Fibroblast of mammary gland (primary cell): Measurements from ENCODE around the gene ACP1.

Source experiments
- DNase-seq: peaks from one replicate; pipeline ENCODE4 v3.0.0-alpha.2; 2010; ENCODE audit warnings: low read depth
- H3K4me3 ChIP-seq: 2 replicates; pipeline ENCODE4 v1.5.1; 2011; ENCODE audit warnings: low read depth, mild to moderate bottlenecking, low read length, moderate library complexity; ENCODE audit not compliant: control insufficient read depth
- CTCF ChIP-seq: conservative IDR thresholded peaks from 2 replicates; pipeline ENCODE4 v1.5.1; 2011; ENCODE audit warnings: low read depth, low read length, inconsistent platforms; ENCODE audit not compliant: control insufficient read depth, insufficient read depth

Gene ACP1

GRCh38 chr2:260507-261161, 4.1 kb upstream of the ACP1 start:
- no peak for DNase-seq
- TF ChIP-seq CTCF: no peak
- H3K4me3 ChIP-seq: no peak overlapping the region

- H3K4me3 ChIP-seq: no peak overlapping the region
- TF ChIP-seq CTCF: no peak
- DNase-seq: no peak
Observed at GRCh38 chr2:262117-262516, 2.6 kb upstream of the ACP1 start.

- no peak for DNase-seq
- no peak for TF ChIP-seq CTCF
- H3K4me3 ChIP-seq: peak overlapping the region; percentile 93
Observed at GRCh38 chr2:263022-263738, 1.6 kb upstream of the ACP1 start.

- H3K4me3 ChIP-seq: peak within 1 kb of the TSS; percentile 93
- no peak for TF ChIP-seq CTCF
- DNase-seq: no peak
Observed at GRCh38 chr2:263774-264492, 814 bp upstream of the ACP1 start, which contains the start of gene SH3YL1. Gene SH3YL1, minus strand, starts transcription at chr2:264032. Its CDS starts 48 bp downstream, at chr2:263984.

GRCh38 chr2:268323-268722, 3.6 kb downstream of the ACP1 start:
- no peak for TF ChIP-seq CTCF
- no peak for DNase-seq
- H3K4me3 ChIP-seq: no peak overlapping the region

GRCh38 chr2:269356-270030, 4.7 kb downstream of the ACP1 start:
- no peak overlapping the region for H3K4me3 ChIP-seq
- TF ChIP-seq CTCF: no peak
- no peak for DNase-seq
